Frontal cortex (tissue), 4 donors: ENCODE results near the gene OR4D6. TPM values are rescaled to one million over a fixed set of nuclear protein-coding genes. Genes with fewer than 3 reads are reported as not detected.
"Not testable (repeated sequence)": the region's sequence is repeated elsewhere in the genome, so short reads cannot be mapped to it uniquely, and the experiment has no call there.

Source experiments
- DNase-seq, 2 donors: peaks; one replicate each; pipeline ENCODE4 v3.0.0; 2012; ENCODE audit warnings: low spot score in 2 of 2
- FAIRE-seq: peaks from 2 replicates; lab custom pipeline; 2012; peaks lifted over from hg19 to GRCh38; lab: Jason Lieb, UNC
- total RNA-seq: library from RNA; depleted of rRNA; stranded (reverse); fragments of >200 nt; gene quantifications from one replicate; pipeline ENCODE4 v1.2.3, GENCODE V29; 2014
- donor health status: control.
- donor health status: control.
- donor health status: control.

OR4D6 gene
- total RNA-seq = not detected

DNA sequence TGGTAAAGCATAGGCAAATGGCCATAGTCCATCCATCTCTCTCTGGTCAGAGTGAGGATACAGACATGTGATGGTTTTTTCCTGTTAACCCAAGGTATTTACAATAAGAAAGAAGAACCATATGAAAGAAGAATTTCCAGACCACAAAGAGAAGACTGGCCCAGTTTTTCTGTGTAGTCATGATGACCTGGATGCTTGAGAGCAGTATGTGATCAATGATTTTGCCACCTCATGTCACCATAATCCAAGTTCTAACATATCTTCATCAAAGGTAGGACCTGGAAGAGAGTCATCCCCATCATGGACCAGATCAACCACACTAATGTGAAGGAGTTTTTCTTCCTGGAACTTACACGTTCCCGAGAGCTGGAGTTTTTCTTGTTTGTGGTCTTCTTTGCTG lies at the start of gene OR4D6:
TSS of gene OR4D6 (plus strand) at position 301 of the 400 bp plus-strand sequence. CDS start at position 301, 0 bp downstream.
- no peak for FAIRE-seq
- DNase-seq = no peak

DNA sequence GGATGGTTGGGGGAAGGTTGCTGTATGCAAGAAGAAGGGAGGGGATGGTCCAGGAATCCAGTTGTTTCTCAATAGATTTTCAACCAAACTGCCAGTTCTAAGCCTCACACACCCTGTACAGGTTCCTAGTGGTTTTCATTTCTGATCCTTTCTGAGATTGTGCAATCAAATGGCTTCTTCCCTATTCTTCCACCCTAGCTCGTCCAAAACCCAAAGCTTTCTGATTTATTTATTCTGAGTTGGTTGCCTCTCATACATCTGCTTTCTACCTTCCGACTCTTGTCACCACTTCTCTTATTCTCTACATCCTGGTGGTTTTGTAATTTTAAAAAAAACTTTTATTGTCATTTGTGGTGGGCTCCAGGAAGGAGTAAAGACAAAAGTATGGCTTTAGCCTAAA lies 43.1 kb upstream of the OR4D6 start:
- FAIRE-seq = no peak
- no peak for DNase-seq

DNA sequence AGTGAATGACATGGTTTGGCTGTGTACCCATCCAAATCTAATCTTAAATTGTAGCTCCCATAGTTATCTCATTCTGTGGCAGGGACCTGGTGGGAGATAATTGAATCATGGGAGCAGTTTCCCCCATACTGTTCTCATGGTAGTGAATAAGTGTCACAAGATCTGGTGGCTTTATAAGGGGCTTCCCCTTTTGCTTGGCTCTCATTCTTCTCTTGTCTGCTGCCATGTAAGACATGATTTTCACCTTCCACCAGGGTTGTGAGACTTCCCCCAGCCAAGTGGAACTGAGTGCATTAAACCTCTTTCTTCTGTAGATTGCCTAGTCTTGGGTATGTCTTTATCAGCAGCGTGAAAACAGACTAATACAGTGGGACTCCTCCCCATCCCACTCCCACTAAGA lies 41.6 kb upstream of the OR4D6 start:
- FAIRE-seq = no peak
- DNase-seq = no peak

DNA sequence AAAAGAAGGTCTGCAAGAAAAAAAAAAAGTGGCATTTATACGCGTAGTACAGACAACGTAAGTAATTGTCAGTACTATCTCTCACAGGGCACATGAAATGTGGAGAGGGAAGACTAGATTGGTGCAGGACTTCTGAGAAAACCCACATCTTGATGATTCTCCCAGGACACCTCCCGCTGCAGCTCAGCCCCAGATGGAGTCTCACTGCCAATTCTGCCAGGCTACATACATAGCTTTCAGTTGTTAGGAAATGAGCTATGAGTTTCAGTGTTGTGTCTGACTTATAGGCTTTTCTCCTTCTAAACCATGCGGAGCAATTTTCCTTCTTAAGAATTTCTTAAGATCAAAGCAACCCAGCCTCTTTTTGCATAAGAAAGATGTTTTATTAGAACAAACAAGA lies 40.1 kb upstream of the OR4D6 start:
- no peak for FAIRE-seq
- DNase-seq = no peak

DNA sequence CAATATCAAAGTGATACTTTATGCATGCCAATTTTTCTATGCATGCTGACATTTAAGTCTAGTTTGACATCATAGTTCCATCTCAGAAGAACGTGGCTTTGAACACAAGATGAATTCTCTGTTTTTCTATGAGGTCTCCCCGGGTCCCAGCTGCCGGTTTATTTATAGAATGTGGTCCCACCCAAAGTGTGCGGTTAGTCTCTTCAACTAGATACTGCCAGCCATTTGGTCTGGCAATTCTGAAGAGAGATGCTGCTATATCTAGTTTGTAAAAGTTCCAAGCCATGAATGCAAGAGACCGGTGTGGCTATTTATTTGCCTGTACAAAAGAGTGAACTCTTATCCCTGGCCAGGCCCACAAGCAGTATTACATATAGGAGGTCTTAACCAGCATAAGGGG lies 39.7 kb upstream of the OR4D6 start:
- no peak for FAIRE-seq
- DNase-seq = no peak

DNA sequence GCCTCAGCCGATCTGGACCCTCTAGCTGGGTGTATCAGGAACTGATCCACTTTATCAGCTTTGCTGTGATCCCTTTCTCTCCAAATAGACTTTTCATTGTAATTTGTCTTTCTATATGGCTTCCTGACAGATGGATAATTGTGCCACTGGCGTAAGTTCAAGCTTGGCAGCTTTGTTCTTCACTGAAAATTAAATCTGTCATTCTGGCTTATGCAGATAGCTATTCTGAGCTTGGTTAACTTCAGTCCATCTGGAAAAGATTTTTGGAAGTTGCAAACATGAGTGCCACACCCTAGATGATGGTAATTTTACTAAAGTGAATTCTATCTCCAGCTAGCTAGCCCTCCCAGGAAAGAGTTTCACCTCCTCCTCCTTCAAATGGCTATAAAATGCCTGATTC lies 38.6 kb upstream of the OR4D6 start:
- no peak for FAIRE-seq
- DNase-seq = no peak

DNA sequence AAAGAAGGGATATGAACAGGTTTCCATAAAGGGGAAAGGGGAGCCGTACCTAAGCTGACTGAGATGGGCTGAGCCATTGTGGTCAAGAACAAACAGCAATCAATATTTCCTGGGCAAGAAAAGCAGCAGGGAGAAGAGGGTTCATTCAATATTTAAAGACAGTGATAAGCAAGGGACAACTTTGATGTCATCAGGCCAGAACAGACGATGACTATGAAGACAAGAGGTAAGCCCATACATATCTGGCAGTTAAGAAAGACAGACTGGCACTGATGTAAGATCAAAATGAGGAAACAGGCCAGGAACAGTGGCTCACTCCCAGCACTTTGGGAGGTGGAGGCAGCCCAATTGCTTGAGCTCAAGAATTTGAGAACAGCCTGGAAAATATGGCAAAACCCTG lies 32.9 kb upstream of the OR4D6 start:
- DNase-seq (no peak), FAIRE-seq (no peak)

DNA sequence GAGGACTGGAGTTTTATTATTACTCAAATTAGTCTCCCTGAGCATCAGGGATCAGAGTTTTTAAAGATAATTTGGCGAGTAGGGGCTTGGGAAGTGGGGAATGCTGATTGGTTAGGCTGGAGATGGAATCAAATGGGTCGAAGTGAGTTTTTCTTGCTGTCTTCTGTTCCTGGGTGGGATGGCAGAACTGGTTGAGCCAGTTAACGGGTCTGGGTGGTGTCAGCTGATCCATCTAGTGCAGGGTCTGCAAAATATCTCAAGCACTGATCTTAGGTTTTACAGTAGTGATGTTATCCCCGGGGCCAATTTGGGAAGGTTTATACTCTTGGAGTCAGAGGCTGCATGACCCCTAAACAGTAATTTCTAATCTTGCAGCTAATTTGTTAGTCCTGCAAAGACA lies 31.6 kb upstream of the OR4D6 start:
- FAIRE-seq = no peak
- DNase-seq = no peak

DNA sequence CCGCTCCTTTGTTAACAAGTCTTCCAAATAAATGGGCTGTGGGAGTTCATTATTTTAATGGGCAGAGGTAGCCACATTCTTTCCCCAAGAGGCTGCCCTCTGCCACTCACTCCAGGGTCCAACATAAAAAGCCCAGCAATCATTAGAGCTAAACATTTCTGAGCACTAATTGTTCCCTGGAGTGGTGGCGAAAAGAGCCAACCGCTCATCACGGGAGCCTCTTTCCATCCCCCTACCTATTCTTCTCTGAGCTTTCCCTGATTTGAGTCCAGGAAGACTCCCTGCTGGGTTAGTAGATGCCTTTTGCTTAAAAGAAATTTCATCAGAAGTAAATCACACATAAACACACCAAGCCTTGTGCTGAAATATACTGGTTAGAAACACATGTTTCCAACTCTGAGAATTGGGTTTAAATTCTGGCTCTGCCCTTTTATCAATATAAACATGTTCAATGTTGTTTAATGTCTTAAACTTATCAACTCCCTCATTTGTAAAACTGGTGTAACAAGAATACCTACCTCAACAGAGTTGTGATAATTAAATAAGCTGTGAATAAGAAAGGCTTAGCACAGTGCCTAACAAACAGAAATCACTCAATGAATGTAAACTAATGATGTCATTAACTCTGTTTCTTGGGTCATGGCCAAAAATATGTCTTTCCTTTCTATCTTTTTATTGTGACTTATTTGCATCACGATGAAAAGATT lies 30.2 kb upstream of the OR4D6 start, which contains the start of gene OR5A2:
TSS of gene OR5A2 (minus strand) at position 53 of the 707 bp plus-strand sequence. CDS start 3,460 bp downstream, outside the sequence.
- DNase-seq (no peak), FAIRE-seq (no peak)

DNA sequence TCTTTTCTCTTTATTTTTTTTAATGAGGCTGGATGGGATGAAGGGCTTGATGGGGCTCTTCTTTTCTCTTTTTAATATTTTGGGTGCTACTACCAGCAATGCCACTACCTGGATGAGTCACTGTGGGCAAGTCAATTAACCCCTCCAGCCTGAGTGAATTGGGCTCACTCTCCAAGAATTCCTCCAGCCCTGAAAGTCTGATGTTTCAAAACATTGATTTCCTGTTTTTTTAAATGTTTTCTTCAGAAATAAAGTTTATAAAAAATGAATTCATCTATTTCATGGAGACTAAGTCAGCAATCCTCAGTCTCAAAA lies 29.7 kb upstream of the OR4D6 start:
- FAIRE-seq = no peak
- DNase-seq = no peak

DNA sequence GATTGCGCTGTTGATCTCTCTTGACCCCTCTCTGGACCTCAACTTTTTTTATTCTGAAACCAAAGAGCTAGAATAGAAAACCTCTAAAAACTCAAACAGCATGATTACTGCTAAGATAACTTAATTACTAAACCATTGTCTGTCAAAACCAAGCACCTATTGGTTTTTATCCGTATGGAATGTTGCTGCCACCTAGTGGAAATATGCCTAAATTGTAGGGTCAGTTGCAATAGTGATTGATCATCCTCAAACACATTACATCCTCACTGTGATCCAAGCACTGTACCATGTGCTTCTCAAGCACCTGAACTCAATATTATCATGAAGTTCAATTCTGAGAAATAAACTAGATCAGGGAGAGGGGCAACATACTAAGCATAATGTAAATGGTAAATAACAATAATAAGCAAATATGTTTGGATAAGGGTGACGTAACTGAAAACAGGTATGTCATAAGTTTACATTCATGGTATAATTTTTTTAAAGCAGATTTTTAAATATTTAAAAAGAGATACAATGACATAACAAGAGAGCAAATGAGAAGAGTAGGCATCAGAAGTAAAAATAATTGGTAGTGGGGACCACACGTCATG lies 26.7 kb upstream of the OR4D6 start:
- DNase-seq (peak in 1 of 2 donors; percentile 35), FAIRE-seq (no peak)

DNA sequence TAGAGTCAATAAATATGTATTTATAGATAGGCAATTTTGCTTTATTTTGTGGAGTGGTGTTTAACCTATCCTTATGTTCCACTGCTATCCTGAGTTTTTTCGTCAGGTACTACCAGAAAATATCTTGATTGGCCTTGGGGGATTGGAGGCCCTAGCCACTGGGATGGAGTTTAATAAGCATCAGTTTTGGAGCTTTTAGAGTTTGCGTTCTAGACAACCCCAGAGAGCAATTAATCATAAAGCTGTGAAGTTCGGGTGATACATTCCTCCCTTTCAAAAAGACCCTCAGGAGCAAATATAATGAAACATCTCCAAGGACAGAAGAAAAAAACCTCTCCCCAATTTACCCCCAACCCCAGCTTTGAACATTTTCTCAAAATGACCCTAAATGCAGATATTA lies 20.6 kb upstream of the OR4D6 start, which contains the start of gene OR5A1:
TSS of gene OR5A1 (plus strand) at position 301 of the 400 bp plus-strand sequence. CDS start 6,700 bp downstream, outside the sequence.
- DNase-seq (no peak), FAIRE-seq (no peak)

DNA sequence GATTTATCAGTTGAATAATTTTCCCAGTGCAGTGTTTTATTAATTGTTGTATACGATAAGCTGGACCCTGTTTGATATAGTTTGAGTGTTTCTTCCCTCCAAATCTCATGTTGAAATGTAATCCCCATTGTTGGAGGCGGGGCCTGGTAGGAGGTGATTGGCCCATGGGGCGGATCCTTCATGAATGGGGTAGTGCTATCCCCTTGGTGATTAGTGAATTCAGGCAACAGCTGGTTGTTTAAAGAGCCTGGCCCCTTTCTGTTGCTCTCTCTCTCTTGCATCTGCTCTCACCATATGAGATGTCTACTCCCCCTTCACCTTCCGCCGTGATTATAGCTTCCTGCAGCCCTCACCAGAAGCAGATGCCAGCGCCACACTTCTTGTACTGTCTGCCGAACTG lies 19.0 kb upstream of the OR4D6 start:
- FAIRE-seq (no peak), DNase-seq (no peak)

DNA sequence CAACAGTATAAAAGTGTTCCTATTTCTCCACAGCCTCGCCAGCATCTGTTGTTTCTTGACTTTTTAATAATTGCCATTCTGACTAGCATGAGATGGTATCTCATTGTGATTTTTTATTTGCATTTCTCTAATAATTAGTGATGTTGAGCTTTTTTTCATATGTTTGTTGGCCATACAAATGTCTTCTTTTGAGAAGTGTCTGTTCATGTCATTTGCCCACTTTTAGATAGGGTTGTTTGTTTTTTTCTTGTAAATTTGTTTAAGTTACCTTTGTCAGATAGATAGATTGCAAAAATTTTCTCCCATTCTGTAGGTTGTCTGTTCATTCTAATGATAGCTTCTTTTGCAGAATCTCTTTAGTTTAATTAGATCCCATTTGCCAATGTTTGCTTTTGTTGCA lies 11.1 kb upstream of the OR4D6 start:
- DNase-seq, FAIRE-seq: not testable (repeated sequence)

DNA sequence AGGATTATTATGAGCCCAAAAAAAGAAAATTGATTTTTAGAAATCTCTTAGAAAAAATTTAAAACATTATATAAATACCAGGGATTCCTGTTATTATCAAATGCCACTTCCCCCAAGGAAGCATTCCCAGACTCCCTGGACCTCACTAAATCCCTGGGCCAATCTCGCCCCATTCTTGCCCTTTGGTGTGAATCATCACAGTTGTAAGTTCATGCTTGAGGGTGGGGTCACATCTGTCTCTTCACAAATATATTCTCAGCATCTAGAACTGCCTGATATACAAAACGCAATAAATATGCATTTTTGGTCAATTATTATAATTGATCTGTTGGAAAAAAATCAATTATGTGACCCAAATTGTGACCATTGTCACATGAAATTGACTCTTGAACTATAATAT lies 8.3 kb upstream of the OR4D6 start:
- FAIRE-seq (no peak), DNase-seq (no peak)

DNA sequence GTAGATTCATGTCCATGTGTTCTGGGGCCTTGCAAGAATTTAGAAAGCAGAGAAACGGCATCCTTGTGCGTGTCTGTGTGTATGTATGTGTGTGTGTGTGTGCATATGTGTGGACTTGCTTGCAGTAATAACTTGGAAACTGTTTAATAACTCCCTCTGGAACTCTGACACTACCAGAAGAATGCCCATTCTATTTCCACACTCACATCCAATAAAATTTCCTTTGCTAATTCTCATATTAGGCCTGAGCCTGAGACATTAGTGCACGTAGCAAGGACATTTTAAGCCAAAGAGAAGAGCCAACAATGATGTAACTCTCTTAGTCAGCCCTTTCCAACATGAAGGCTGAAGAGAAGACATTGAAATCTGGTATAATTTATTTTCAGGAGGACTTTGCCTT lies 3.2 kb downstream of the OR4D6 start:
- no peak for DNase-seq
- FAIRE-seq = no peak

DNA sequence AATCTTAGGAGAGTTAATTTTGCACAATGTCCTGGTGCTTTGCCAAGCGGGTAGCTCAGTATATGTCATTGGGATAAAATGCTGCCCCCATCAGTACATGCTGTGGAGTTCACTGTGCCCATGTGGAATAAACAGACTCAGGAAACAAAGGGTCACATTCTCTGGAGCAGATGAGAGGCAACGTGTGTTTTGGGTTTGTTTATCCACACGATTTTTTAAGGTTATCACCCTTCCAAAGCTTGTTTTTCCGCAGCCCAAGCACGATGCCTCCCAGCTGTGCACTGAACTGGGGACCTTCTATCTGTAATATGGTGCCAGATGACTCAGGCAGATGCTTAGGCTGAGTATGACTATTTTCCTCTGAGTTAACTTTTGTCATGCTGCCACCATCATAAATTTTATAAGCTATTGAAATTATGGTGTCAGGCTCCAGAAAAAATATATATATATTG lies 6.5 kb downstream of the OR4D6 start:
- DNase-seq (no peak), FAIRE-seq (no peak)

DNA sequence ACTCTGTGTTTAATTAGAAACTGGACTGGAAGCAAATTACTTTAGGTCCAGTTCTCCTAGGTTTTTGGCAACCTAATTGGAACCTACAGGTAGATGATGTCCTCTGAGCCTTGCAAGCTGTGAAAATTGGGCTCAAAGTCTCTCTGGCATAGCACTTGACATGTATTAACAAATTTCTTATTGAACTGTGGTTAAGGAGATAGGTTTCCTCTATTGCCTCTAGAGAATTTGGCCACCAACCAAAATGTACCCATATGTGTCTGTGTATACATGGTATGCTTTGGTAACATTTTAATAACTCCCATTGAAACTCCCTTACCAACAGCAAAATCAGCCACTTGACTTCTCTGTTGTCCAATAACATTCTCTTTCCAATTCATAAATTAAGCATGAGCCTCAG lies 16.3 kb downstream of the OR4D6 start, which contains the start of gene OR4D10:
TSS of gene OR4D10 (plus strand) at position 301 of the 400 bp plus-strand sequence. CDS start 4,115 bp downstream, outside the sequence.
- FAIRE-seq (no peak), DNase-seq (no peak)

DNA sequence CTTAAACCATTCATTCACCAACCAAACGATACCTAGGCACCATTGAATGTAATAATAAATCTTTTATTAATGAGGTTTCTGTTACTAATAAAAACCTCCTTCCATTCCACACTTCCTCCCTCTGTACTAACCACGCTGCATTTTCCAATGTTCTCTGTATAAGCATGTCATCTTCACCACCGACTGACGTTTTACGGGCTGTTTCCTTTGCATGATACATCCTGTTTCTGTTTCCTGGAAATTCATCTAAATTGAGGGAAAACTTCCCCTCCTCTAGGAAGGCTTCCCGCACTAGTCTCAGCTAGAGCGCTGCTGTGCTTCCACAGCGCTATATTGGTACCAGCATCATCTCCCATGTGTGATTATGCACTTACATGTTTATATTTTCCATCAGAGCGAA lies 18.4 kb downstream of the OR4D6 start:
- DNase-seq = no peak
- FAIRE-seq = no peak

DNA sequence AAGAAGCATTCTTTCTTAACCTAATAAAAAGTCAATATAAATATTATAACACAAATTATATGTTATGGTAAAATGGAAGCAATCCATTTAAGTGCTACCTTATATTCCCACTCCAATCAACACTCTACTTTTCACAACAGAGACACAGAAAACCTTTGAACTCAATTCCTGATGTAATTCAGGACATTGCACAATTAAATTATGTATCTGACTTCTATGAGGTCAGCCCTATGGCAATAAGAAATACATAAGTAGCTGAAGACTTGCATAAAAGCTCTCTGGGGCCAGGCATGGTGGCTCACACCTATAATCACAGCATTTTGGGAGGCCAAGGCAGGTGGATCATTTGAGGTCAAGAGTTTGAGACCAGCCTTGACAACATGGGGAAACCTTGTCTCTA lies 23.1 kb downstream of the OR4D6 start:
- DNase-seq (no peak), FAIRE-seq (no peak)

DNA sequence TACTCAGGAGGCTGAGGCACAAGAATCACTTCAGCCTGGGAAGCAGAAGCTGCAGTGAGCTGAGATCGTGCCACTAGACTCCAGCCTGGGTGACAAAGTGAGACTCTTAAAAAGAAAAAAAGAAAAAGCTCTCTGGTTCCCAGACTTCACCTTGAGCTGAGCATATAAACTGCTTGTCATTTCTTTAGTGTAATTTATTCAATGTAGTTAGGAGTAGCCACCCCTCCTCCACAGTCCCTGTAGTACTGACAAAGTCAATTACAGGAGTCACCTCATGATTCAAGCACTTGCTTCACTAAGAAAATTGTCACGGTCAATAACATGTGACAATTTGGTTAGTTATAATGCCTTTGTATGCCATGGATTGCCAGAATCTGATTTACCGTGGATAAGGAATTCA lies 23.6 kb downstream of the OR4D6 start:
- FAIRE-seq = no peak
- no peak for DNase-seq

DNA sequence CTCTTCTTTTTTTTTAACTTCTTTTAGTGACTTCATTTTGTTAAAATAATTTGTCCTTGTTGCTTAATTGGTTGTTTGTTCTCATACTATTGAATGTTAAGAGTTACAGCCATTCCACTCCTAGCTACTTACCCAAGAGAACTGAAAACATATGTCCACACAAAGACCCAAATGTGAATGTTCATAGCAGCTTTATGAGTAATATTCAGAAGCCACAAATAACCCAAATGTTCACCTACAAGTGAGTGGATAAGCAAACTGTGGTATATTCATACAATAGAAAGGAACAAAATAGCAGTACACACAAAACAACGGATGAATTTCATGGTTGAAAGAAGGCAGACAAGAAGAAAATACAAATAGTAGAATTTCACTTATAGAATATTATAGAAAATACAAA lies 45.2 kb downstream of the OR4D6 start:
- DNase-seq (no peak), FAIRE-seq (no peak)
